Stimulated activated CD8-positive, alpha-beta memory T cell treated with anti-CD3 and anti-CD28 coated beads, Interleukin-7, amount 100 ng/mL, for 48 hours (primary cell): ENCODE data around the gene NT5M.

Experiments used
- DNase-seq, 2 donors: peaks; one replicate each; pipeline ENCODE4 v3.0.0-alpha.2; 2020; ENCODE audit warnings: low read depth in 1 of 2; ENCODE audit errors: extremely low read depth in 1 of 2

Gene NT5M

DNA sequence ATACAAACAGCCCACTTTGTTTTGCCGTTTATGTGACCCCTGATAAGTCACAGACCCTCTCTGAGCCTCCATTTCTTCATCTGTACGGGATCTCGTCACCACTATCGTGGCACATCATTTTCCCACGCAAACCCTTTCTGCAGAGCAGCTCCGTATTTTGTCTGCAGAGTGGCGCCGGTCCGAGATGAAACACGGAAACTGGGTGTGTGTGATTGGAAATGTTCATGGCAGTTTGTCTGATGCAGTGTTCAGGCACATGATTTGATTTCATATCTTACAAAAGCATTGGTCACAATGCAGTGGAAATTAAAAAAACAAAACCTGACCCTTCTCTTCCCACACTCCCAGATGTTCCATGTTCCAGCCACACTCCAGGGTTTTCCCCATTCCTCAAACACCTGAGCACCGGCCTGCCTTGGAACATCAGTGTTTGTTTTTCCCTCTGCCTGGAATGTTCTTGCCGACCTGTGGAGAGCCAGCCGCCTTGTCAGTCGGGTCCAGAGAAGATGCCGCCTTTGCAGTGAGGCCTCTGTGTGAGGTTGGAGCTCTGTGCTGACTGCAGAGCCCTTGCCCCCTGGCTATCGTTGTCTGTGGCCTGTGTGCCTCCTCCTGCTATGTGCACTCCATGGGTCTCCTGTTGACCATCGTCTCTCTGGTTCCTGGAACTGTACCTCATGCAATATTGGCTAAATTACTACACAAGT lies 39.2 kb downstream of the NT5M start:
- DNase-seq = no peak

- no peak for DNase-seq
Measured at GRCh38 chr17:17343160-17343735, 40.1 kb downstream of the NT5M start.

DNA sequence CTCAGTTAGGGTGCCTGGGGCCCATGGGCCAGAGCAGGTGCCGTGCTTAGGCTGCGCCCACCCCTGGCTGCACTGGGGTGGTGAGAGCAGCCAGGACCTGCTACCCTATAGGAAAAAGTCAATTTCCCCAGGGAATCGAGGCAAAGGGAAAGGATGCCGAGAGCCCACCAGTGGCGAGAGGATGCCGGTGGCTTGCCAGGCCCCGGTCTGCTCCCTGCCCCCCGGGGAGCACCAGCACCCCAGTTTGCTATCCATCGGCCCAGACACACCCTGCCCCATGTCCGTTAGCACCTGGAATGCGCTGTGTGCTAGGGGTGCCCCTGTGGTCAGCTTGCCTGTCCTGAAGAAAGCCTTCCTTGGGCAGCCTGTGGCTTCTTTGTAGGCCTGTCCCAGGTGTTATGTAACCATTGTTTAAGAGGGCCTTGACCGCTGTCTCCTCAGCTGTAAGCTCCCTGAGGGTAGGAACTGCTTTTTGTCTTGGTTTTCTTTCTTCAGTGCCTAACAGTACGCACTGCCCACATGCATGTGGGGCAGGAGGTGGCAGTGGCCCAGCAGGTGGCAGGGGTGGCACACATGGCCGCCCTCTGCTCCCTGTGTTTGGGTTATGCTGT lies 40.8 kb downstream of the NT5M start:
- DNase-seq = no peak

- DNase-seq = no peak
Measured at GRCh38 chr17:17344507-17345293, 41.5 kb downstream of the NT5M start.

DNA sequence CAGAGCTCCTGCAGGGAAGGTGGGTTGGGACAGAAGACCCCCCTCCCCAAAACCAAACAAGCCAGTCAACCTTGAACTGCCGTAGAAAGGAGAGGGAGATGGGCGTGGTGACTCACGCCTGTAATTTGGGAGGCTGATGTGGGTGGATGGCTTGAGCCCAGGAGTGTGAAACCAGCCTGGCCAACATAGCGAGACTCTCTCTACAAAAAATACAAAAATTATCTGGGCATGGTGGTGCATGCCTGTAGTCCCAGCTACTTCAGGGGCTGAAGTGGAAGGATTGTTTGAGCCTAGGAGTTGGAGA lies 42.1 kb downstream of the NT5M start:
- DNase-seq = no peak

DNA sequence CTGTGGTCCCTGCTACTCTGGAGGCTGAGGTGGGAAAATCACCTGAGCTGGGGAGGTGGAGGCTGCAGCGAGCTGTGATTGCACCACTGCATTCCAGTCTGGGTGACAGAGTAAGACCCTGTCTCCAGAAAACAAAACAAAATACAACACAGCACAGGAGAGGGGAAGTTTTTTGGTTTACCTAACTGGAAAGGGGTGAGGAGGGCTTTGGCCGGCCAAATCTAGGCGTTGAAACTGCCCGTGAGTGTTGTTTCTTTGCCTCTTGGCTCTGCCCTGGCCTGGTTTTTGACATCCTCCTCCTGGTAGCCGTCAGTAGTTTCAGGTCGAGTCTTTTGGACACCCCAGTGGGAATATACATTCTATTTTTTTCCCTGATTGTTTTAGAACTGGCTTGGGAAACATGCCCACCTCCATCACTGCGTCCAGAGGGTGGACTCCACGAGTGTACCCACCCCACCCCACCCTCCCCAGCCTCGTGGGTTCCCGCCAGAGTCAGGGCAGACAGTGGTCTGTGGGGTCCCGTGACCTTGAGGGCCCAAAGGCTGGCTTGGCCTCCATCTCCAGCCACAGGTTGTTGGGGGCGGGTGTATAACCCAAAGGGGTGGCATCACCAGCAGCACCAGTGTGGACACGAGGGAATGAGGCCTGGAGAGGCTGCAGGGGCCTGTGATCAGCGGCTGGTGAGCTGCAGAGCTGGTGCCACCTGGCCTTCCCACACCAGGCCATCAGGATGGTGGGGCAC lies 42.7 kb downstream of the NT5M start:
- no peak for DNase-seq

GRCh38 chr17:17346428-17347233 lies 43.5 kb downstream of the NT5M start:
- no peak for DNase-seq

DNA sequence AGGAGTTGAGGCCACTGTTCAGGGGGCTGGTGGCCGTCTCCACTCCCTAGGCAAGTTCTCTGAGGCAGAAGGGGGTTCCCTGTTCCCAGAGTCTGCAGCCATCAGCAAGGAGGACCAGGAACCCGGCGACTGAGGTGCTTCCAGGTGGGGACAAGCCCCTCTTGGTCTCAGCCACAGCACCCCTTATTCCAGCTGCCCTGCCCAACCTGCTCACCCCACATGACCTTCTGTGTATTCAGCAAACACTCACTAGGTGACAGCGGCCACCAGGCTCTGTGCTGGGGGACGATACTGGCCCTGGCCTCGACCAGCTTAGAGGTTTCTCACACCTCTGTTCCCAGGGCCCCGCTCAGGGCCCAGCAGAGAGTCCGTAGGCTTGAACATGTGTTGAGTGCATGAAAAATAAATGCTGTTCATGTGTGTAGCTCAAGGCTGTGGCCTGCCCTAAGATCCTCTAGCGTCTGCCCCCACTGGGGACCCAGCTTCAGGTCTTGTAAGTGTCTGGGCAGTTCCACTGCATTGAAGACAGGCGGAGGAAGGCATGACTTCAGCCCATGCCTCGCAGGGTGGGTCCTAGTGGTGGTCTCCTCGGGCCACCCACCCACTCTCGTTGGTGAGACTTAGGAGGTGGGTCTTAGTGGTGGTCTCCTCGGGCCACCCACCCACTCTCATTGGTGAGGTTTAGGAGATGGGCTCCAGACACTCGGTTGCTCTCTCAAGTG lies 44.2 kb downstream of the NT5M start:
- DNase-seq = no peak

DNA sequence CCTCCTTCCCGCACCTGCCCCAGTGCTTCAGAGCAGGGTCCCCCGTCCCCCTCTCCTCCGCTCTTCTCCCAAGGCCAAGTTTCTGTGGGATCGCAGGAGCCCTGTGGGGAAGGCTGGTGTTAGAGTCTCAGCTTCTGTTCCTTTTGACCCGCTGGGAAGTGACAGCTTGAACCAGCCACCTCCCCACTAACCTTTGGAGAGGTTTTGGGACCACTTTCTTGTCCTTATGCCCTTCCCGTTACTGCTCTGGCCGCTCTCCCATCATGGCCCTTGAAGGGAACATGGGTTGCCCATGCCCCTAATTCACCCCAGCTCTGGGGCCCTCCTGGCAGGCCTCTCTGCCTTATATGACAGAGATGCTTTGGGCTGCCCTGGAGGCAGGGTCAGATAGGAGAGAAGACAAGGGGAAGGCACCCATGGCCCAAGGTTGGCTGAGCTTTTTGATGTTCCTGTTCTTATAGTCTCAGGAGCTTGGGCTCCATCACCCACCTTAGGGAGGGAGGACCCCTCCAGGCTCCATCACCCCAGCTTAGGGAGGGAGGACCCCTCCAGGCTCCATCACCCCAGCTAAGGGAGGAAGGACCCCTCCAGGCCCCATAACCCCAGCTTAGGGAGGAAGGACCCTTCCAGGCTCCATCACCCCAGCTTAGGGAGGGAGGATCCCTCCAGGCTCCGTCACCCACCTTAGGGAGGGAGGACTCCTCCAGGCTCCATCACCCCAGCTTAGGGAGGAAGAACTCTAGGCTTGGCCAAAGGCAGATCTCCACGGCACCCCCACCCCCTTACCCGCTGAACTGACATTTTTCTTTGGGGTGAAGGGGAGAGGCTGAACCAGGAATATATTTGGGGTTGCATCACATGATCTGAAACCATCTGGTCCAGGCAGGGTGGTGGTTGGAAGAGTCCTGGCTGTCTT lies 45.0 kb downstream of the NT5M start:
- no peak for DNase-seq

DNA sequence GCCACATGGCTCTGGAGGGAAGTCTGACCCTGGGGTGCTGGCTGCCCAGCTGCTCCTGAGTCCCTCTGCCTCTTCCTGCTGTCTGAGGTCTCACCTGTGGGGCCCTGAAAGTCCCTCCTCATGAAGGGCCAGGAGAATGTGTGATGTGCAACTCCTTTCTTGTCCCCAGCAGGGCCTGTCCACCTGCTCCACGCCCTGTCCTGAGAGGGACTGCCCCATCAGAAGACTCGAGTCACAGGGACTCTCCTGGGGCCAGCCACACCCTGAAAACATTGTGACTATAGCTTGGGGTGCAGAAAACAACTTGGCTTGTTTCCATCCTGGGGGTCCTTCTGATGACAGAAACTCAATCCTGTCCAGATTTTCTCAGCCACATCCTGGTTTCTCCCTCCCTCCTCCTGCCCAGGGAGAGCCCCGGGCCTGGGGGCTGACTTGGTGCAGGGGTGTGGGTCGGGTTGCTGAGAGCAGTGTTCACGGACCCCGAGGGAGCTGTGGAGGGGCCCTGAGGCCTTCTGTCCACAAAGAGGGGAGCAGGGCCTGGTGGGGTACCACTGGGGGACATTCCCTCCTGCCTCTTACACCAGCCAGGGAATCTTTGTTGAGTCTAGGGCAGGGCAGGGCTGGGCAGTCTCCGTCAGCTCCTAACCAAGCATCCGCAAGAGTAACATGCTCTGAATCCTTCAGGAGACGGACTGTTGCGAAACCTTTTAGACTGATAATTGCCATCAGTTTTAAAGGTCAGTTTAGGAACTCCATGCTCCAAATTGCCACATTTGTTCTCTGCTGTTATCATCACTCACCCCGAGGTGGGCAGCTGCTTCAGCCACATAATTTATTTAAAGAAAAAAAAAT lies 45.9 kb downstream of the NT5M start:
- no peak for DNase-seq

DNA sequence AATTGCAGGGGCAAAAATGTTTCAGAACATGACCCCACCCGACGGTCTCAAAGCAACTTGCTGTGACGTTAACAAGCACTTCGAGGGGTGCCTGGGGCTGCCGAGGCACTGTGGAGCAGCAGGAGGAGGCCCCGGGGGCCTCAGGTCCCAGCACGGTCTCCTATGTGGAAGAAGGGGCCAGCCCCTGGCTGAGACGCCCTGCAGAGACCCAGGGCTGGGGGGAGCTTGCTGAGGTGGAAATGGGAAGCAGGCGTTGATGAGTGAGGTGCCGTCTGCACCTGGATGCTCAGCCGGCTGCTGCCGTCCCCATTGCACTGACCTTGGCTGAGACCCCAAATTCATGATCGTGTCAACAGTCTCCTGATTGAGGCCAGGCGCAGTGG lies 46.5 kb downstream of the NT5M start:
- DNase-seq = no peak

- DNase-seq = no peak
Measured at GRCh38 chr17:17350491-17351355, 47.5 kb downstream of the NT5M start.

DNA sequence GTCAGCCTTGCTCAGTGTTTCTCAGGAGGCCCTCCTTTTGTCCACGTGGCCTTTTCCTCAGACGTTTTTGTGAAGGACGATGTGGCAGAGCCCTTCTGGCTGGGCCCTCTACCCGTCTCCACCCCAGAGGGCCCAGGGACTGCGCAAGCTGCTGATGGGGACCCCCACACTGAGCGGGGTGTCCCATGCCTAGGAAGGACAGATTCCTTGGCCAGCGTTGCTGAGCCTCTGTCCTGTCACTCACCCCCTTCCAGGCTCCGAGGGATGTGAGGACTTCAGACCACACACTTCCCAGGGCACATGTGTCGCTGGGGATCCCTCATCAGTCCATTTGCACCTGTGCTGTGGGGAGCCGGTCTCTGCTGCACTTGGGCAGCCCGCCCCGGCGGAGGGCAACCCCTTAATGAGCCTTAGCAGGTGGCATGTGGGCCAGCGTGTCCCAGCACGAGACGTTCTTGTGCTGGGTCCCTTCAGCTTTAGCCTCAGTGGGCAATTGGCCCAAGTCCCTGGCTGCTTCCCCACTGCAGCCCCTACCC lies 48.3 kb downstream of the NT5M start:
- no peak for DNase-seq

GRCh38 chr17:17351901-17352781 lies 49.0 kb downstream of the NT5M start:
- DNase-seq = no peak

- no peak for DNase-seq
Measured at GRCh38 chr17:17352836-17353624, 49.9 kb downstream of the NT5M start.
